IPS-NIHi7 (cell line): ENCODE measurements around the gene NOXO1.

Source experiments
- DNase-seq: peaks from one replicate; pipeline ENCODE4 v3.0.0; 2012; ENCODE audit warnings: mixed read lengths; ENCODE audit errors: extremely low spot score

NOXO1 gene

GRCh38 chr16:1979271-1980029 lies 1.8 kb downstream of the NOXO1 start:
- DNase-seq, result peak; percentile 79

- DNase-seq, result peak; percentile 37
Measured at GRCh38 chr16:1978476-1979120, 2.7 kb downstream of the NOXO1 start.

- DNase-seq, result no peak
Measured at GRCh38 chr16:1977875-1978268, 3.4 kb downstream of the NOXO1 start.

- no peak for DNase-seq
Measured at GRCh38 chr16:1976951-1977874, 4.1 kb downstream of the NOXO1 start.

- no peak for DNase-seq
Measured at GRCh38 chr16:1976216-1976520, 5.1 kb downstream of the NOXO1 start.

- DNase-seq, result no peak
Measured at GRCh38 chr16:1975432-1976215, 5.6 kb downstream of the NOXO1 start.

GRCh38 chr16:1974157-1975070 lies 6.9 kb downstream of the NOXO1 start:
- DNase-seq, result no peak

GRCh38 chr16:1973461-1974156 lies 7.7 kb downstream of the NOXO1 start:
- no peak for DNase-seq

GRCh38 chr16:1972490-1972877 lies 8.8 kb downstream of the NOXO1 start:
- no peak for DNase-seq

- DNase-seq, result peak; percentile 92
Measured at GRCh38 chr16:1971796-1972489, 9.3 kb downstream of the NOXO1 start, which contains the start of gene TBL3. Gene TBL3 (plus strand): TSS chr16:1972053. CDS start chr16:1972165, 112 bp downstream.

GRCh38 chr16:1968146-1968953 lies 12.9 kb downstream of the NOXO1 start:
- DNase-seq, result no peak

GRCh38 chr16:1966460-1966859 lies 14.8 kb downstream of the NOXO1 start, which contains the start of gene RNF151:
Gene RNF151 (plus strand): TSS chr16:1966856. CDS start chr16:1966882, 26 bp downstream.
- DNase-seq, result no peak

GRCh38 chr16:1965396-1966001 lies 15.8 kb downstream of the NOXO1 start:
- DNase-seq, result no peak

- DNase-seq, result peak; percentile 98
Measured at GRCh38 chr16:1964506-1965395, 16.5 kb downstream of the NOXO1 start, which contains the start of gene RPS2. Gene RPS2 (minus strand): TSS chr16:1964826. CDS start chr16:1964625, 201 bp downstream.

GRCh38 chr16:1963806-1964505 lies 17.3 kb downstream of the NOXO1 start:
- no peak for DNase-seq
